Activated CD4-positive, alpha-beta T cell treated with anti-CD3 and anti-CD28 coated beads, Interleukin-2, amount 50 U/mL, for 16 hours (primary cell): ENCODE results near the gene SH3PXD2A.

Experiments
- DNase-seq: peaks from one replicate; pipeline ENCODE4 v3.0.0-alpha.2; 2020

Gene SH3PXD2A

DNA sequence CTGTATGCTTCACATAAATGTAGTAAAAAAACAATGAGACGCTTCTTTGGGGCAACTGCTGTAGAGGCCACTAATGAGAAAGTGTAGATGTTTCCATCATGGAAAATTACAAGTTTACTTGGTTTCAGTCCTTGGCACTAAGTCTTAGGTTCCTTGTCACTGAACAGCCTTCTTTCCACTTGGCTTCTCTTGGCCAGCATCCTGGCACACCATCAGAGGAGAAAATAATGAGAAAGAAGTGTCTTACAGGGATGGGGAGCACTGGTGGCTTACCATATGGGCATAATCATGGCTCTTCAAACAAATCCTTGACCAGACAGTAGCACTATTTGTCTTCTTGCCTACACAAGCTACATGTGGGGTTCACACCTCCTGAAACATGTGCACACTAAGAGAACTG is 22.5 kb upstream of the SH3PXD2A start:
- no peak for DNase-seq

- DNase-seq, result no peak
Observed at GRCh38 chr10:103876155-103876554, 20.8 kb upstream of the SH3PXD2A start.

DNA sequence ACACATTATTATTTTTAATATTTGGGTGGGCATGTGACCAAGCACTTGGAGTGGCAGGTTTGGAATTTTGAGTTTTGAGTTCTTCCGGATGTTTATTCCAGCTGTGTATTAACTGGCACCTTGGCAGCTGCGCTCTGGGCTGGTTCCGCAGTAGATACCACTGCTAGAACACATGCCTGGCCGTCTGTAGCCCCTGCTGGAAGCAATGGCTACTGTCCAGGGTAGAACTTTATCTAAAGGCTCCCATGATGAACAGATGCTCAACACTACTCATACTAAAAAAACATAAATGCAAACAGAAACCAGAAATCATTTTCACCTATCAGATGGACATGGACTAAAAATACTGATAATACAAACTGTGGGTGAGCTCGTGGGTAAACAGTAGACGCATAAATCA is 19.4 kb upstream of the SH3PXD2A start:
- DNase-seq, result no peak

DNA sequence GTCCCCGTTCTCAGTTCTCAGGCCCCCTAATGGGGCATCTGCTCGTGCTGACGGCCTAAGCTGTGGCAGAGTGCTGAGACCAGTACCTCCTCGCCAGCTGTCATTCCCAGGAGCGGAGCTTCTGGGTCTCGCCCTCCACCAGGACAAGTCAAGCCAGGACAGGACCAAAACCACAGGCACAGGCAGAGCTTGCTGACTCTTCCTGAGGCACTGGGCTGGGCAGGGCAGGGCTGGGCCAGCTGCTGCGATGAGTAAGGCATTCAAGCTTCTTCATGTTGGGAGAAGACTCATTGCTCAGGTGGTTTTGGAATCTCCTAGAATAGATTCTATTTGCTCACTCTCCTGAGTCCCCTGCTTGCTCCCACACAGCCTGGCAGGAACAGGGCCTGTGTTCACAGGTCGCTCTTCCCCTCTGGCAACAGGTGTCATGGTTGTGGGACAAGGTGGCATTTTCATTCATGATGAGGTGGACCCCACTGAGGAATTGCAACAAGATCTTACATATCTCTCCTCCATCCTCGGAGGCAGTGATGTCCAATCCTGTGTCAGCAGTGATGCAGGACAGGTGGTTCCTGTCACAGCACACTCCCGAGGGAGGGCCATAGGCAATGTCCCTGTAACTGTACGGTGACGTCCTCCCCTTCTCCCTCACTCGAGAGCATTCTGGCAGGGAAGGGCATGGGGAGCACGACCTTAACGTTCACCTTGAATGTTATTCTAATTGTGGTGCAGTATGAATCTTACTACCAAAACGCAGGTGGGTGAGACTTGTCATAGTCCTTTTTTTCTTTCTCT is 17.0 kb upstream of the SH3PXD2A start:
- no peak for DNase-seq

- DNase-seq, result no peak
Observed at GRCh38 chr10:103871006-103871405, 15.6 kb upstream of the SH3PXD2A start.

- DNase-seq, result no peak
Observed at GRCh38 chr10:103870516-103870915, 15.1 kb upstream of the SH3PXD2A start.

GRCh38 chr10:103869336-103869735 is 14.0 kb upstream of the SH3PXD2A start:
- no peak for DNase-seq

- no peak for DNase-seq
Observed at GRCh38 chr10:103868200-103868599, 12.8 kb upstream of the SH3PXD2A start.

- DNase-seq, result no peak
Observed at GRCh38 chr10:103861505-103861904, 6.1 kb upstream of the SH3PXD2A start.

GRCh38 chr10:103859161-103860086 is 4.0 kb upstream of the SH3PXD2A start:
- DNase-seq, result peak; percentile 69

- no peak for DNase-seq
Observed at GRCh38 chr10:103858360-103858759, 3.0 kb upstream of the SH3PXD2A start.

- DNase-seq, result no peak
Observed at GRCh38 chr10:103856797-103857170, 1.4 kb upstream of the SH3PXD2A start.

- DNase-seq, result no peak
Observed at GRCh38 chr10:103855852-103856796, 748 bp upstream of the SH3PXD2A start.

- DNase-seq, result no peak
Observed at GRCh38 chr10:103854686-103855391, 537 bp downstream of the SH3PXD2A start.

DNA sequence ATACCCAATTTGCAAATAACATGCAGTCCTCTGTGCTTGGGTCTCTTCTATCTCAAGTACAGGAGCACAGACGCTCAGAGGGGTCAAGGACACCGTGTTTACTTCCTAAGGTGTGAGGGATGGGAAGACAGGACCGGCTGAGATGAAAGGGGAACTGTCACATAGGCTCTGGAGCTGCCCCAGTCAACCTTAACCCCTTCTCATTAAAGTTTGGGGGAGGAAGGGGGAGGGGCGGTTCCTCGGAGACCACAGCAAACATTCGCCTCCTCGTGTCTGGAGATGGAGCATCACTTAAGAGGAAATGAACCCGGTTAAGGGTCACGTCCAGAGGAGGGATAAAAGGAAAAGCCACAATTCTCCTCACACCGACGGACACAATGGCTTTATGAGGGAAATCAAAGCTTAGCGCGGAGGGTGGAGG is 1.1 kb downstream of the SH3PXD2A start:
- no peak for DNase-seq

- no peak for DNase-seq
Observed at GRCh38 chr10:103853428-103854264, 1.7 kb downstream of the SH3PXD2A start.

GRCh38 chr10:103852856-103853255 is 2.5 kb downstream of the SH3PXD2A start:
- DNase-seq, result no peak

DNA sequence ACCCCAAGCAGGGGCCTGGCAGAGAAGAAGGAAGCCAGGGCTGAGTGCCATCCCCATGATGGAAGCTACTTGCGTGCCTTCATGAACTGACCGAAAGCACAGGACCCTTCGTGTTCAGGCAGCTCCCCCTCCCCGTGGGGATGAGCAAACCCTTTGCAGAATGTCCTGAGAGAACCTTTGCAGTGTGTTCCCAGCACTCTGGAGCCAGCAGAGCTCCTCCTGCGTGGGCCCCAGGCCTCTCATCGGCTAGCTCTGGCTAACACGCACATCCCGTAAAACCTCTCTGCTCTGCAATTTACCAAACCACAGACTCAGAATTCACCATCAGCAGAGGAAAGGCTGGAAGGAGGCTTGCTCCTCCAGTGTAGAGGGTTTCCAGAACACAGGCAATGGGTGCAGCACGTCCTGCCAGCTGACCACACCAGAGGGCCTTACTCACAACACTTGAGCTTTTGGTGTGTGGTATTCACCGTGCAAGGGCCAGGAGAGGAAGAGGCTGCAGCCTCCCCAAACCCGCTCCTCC is 3.1 kb downstream of the SH3PXD2A start:
- DNase-seq, result no peak

DNA sequence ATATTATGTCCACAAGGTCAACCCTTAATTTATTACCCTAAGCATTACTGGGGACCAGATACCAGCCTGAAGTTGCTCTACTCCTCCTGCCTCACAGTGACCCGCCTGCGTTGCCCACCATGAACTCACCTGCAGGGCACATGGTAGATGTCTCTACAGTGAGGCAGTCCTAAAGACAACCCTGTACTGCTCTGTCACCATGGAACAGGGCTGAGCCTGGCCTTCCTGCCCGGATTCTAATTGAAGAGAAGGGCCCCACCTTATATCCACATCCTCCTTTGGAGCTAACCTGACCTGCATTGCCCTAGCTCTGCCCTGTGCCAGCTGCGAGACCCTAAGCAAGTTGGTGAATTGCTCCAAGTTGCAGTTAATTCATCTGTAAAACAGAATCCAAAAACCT is 4.1 kb downstream of the SH3PXD2A start:
- DNase-seq, result no peak

GRCh38 chr10:103850572-103850895 is 4.8 kb downstream of the SH3PXD2A start:
- no peak for DNase-seq
